Keratinocyte (primary cell): Measurements from ENCODE around the gene ZNF593OS.

Source experiments
- EZH2 ChIP-seq: IDR thresholded peaks from one replicate; pipeline ENCODE4 v1.6.1; 2012; ENCODE audit warnings: inconsistent platforms, mild to moderate bottlenecking, low read length, moderate library complexity
- TF ChIP-seq, protein P1 (sequence below), 3 experiments: IDR thresholded peaks in 1 of 3; conservative IDR thresholded peaks in 1 of 3; optimal IDR thresholded peaks in 1 of 3; 2 replicates in 2 of 3; 3 replicates in 1 of 3; pipeline versions ENCODE3 to v1.5.1; 2011; ENCODE audit warnings: low read length in 3 of 3, mild to moderate bottlenecking in 3 of 3, moderate library complexity in 2 of 3, control low read depth in 1 of 3, inconsistent platforms in 1 of 3; ENCODE audit not compliant: insufficient read depth in 2 of 3; ENCODE audit errors: extremely low read depth in 1 of 3

- TF ChIP-seq, protein P1, sequence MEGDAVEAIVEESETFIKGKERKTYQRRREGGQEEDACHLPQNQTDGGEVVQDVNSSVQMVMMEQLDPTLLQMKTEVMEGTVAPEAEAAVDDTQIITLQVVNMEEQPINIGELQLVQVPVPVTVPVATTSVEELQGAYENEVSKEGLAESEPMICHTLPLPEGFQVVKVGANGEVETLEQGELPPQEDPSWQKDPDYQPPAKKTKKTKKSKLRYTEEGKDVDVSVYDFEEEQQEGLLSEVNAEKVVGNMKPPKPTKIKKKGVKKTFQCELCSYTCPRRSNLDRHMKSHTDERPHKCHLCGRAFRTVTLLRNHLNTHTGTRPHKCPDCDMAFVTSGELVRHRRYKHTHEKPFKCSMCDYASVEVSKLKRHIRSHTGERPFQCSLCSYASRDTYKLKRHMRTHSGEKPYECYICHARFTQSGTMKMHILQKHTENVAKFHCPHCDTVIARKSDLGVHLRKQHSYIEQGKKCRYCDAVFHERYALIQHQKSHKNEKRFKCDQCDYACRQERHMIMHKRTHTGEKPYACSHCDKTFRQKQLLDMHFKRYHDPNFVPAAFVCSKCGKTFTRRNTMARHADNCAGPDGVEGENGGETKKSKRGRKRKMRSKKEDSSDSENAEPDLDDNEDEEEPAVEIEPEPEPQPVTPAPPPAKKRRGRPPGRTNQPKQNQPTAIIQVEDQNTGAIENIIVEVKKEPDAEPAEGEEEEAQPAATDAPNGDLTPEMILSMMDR (optimal IDR thresholded peaks at IDR 0.05 in 1 of 3, IDR thresholded peaks at IDR 0.05 in 1 of 3, conservative IDR thresholded peaks at IDR 0.05 in 1 of 3; ENCODE audit: extremely low read depth in 1 of 3, insufficient read depth in 2 of 3, low read length in 3 of 3): no peak
- TF ChIP-seq EZH2: no peak
Measured at GRCh38 chr1:26158908-26159742, 12.5 kb downstream of the ZNF593OS start, which contains the start of gene FAM110D.
